H9 (cell line): ENCODE results near the gene BCORL1. TPM values are rescaled to one million over a fixed set of nuclear protein-coding genes. Genes with fewer than 3 reads are reported as not detected.

Experiments used
- DNase-seq: peaks from one replicate; pipeline ENCODE4 v3.0.0-alpha.2; 2017
- H2AFZ ChIP-seq: one replicate; pipeline ENCODE4 v1.6.1; 2013; ENCODE audit warnings: mild to moderate bottlenecking, low read length, control low read depth, moderate library complexity
- H2AK5ac ChIP-seq: 2 replicates; pipeline ENCODE4 v1.6.1; 2013; ENCODE audit warnings: low read length, control low read depth, mixed read lengths; ENCODE audit not compliant: insufficient read length
- H2BK120ac ChIP-seq: one replicate; pipeline ENCODE4 v1.6.1; 2013; ENCODE audit warnings: low read depth, mild to moderate bottlenecking, low read length, control low read depth, inconsistent platforms; ENCODE audit not compliant: poor library complexity, severe bottlenecking
- H2BK12ac ChIP-seq: 2 replicates; pipeline ENCODE4 v1.6.1; 2013; ENCODE audit warnings: low read length, control low read depth, mixed read lengths, low read depth; ENCODE audit not compliant: insufficient read length
- H2BK15ac ChIP-seq: 2 replicates; pipeline ENCODE4 v1.6.1; 2013; ENCODE audit warnings: low read depth, low read length, control low read depth
- H2BK20ac ChIP-seq: one replicate; pipeline ENCODE4 v1.6.1; 2013; ENCODE audit warnings: low read depth, mild to moderate bottlenecking, low read length, control low read depth, inconsistent platforms; ENCODE audit not compliant: poor library complexity, severe bottlenecking
- H2BK5ac ChIP-seq: 2 replicates; pipeline ENCODE4 v1.6.1; 2013; ENCODE audit warnings: low read length, control low read depth, mixed read lengths; ENCODE audit not compliant: insufficient read length
- H3K14ac ChIP-seq: 2 replicates; pipeline ENCODE4 v1.6.1; 2013; ENCODE audit warnings: low read length, control low read depth; ENCODE audit not compliant: insufficient read depth
- H3K18ac ChIP-seq: 2 replicates; pipeline ENCODE4 v1.6.1; 2013; ENCODE audit warnings: low read depth, mild to moderate bottlenecking, mixed read lengths, low read length, control low read depth; ENCODE audit not compliant: insufficient read length
- H3K23ac ChIP-seq: 2 replicates; pipeline ENCODE4 v1.6.1; 2013; ENCODE audit warnings: low read length, control low read depth, mixed read lengths, low read depth; ENCODE audit not compliant: insufficient read length
- H3K23me2 ChIP-seq: 2 replicates; pipeline ENCODE4 v1.6.1; 2013; ENCODE audit warnings: low read depth, mild to moderate bottlenecking, mixed read lengths, low read length, control low read depth; ENCODE audit not compliant: insufficient read length, poor library complexity, severe bottlenecking
- H3K27ac ChIP-seq: 2 replicates; pipeline ENCODE4 v1.5.1; 2013; ENCODE audit warnings: low read length, control low read depth, mixed read lengths, low read depth; ENCODE audit not compliant: insufficient read length
- H3K27me3 ChIP-seq: 2 replicates; pipeline ENCODE4 v1.6.1; 2013; ENCODE audit warnings: low read length, control low read depth, inconsistent platforms; ENCODE audit not compliant: insufficient read depth
- H3K4ac ChIP-seq: 2 replicates; pipeline ENCODE4 v1.6.1; 2013; ENCODE audit warnings: low read depth, mild to moderate bottlenecking, control low read depth, inconsistent platforms, low read length, moderate library complexity
- H3K4me1 ChIP-seq: 2 replicates; pipeline ENCODE4 v1.6.1; 2013; ENCODE audit warnings: low read length, control low read depth, inconsistent platforms; ENCODE audit not compliant: insufficient read depth
- H3K4me2 ChIP-seq: 2 replicates; pipeline ENCODE4 v1.6.1; 2013; ENCODE audit warnings: low read length, control low read depth, mixed read lengths; ENCODE audit not compliant: insufficient read length, insufficient read depth
- H3K56ac ChIP-seq: 2 replicates; pipeline ENCODE4 v1.6.1; 2013; ENCODE audit warnings: low read depth, mild to moderate bottlenecking, mixed read lengths, low read length, control low read depth; ENCODE audit not compliant: insufficient read length
- H3K79me1 ChIP-seq: 2 replicates; pipeline ENCODE4 v1.6.1; 2013; ENCODE audit warnings: low read depth, mild to moderate bottlenecking, moderate library complexity, low read length, control low read depth, inconsistent platforms; ENCODE audit not compliant: insufficient read depth, poor library complexity, severe bottlenecking
- H3K79me2 ChIP-seq: 2 replicates; pipeline ENCODE4 v1.6.1; 2013; ENCODE audit warnings: low read length, control low read depth, inconsistent platforms; ENCODE audit not compliant: insufficient read depth
- H3K9ac ChIP-seq: 2 replicates; pipeline ENCODE4 v1.6.1; 2013; ENCODE audit warnings: low read length, control low read depth, mixed read lengths; ENCODE audit not compliant: insufficient read length; ENCODE audit errors: extremely low read depth
- H3K9me3 ChIP-seq: one replicate; pipeline ENCODE4 v1.6.1; 2013; ENCODE audit warnings: low read depth, low read length, inconsistent platforms; ENCODE audit not compliant: control insufficient read depth
- H3T11ph ChIP-seq: one replicate; pipeline ENCODE4 v1.6.1; 2013; ENCODE audit warnings: mild to moderate bottlenecking, low read length, control low read depth, inconsistent platforms
- H4K20me1 ChIP-seq: one replicate; pipeline ENCODE4 v1.6.1; 2013; ENCODE audit not compliant: control insufficient read depth, insufficient read length, insufficient read depth
- H4K5ac ChIP-seq: 2 replicates; pipeline ENCODE4 v1.6.1; 2013; ENCODE audit warnings: low read depth, mild to moderate bottlenecking, mixed read lengths, low read length, control low read depth; ENCODE audit not compliant: insufficient read length
- H4K8ac ChIP-seq: replicated peaks from 2 replicates; pipeline ENCODE4 v1.6.1; 2013; ENCODE audit warnings: low read length, control low read depth, mixed read lengths, low read depth; ENCODE audit not compliant: insufficient read length
- H4K91ac ChIP-seq: 2 replicates; pipeline ENCODE4 v1.6.1; 2013; ENCODE audit warnings: low read depth, mild to moderate bottlenecking, moderate library complexity, mixed read lengths, low read length, control low read depth; ENCODE audit not compliant: insufficient read length
- H3K27ac Mint-ChIP-seq, 3 experiments: 2 replicates in 2 of 3; 3 replicates in 1 of 3; pipeline ENCODE4 v1.8.0; 2020 to 2021; ENCODE audit warnings: mixed read lengths in 3 of 3, mild to moderate bottlenecking in 1 of 3, moderate library complexity in 1 of 3
- H3K27me3 Mint-ChIP-seq: 2 replicates; pipeline ENCODE4 v1.8.0; 2021; ENCODE audit warnings: low read depth, mild to moderate bottlenecking, moderate library complexity, mixed read lengths
- H3K36me3 Mint-ChIP-seq, 3 experiments: 2 replicates in 2 of 3; 3 replicates in 1 of 3; pipeline ENCODE4 v1.8.0; 2020 to 2021; ENCODE audit warnings: low read depth in 3 of 3, mixed read lengths in 3 of 3; ENCODE audit not compliant: insufficient read depth in 1 of 3
- H3K4me1 Mint-ChIP-seq, 2 experiments: 2 replicates each; pipeline ENCODE4 v1.8.0; 2020; ENCODE audit warnings: mixed read lengths in 2 of 2
- H3K4me3 Mint-ChIP-seq, 2 experiments: 2 replicates in 1 of 2; 3 replicates in 1 of 2; pipeline ENCODE4 v1.8.0; 2020 to 2021; ENCODE audit warnings: mild to moderate bottlenecking in 2 of 2, mixed read lengths in 2 of 2, moderate library complexity in 1 of 2
- H3K9me3 Mint-ChIP-seq, 2 experiments: 2 replicates in 1 of 2; 3 replicates in 1 of 2; pipeline ENCODE4 v1.8.0; 2020; ENCODE audit warnings: mild to moderate bottlenecking in 2 of 2, mixed read lengths in 2 of 2, moderate library complexity in 1 of 2
- whole genome bisulfite sequencing: extraction: QIAGEN DNeasy Blood & Tissue Kit; methylation state at CpG from one replicate; pipeline ENCODE4 v1.1.7; 2013; ENCODE audit warnings: missing lambda C conversion rate, low lambda C conversion rate, mixed read lengths; ENCODE audit not compliant: insufficient read length; ENCODE audit errors: extremely low coverage; 5-methylcytosine and 5-hydroxymethylcytosine counted together
- total RNA-seq: library from RNA; stranded (reverse); gene quantifications from 2 replicates; pipeline ENCODE4 v1.2.1, GENCODE V29; 2021
- TF ChIP-seq, protein P1 (sequence below): fragments of 200-600 bp; sonication (generic); conservative IDR thresholded peaks from 3 replicates; pipeline ENCODE4 v1.8.0; 2021; ENCODE audit warnings: antibody characterized with exemption, mild to moderate bottlenecking

Gene BCORL1
- total RNA-seq, 1 experiment from 2014 or later, result 6.1 TPM

DNA sequence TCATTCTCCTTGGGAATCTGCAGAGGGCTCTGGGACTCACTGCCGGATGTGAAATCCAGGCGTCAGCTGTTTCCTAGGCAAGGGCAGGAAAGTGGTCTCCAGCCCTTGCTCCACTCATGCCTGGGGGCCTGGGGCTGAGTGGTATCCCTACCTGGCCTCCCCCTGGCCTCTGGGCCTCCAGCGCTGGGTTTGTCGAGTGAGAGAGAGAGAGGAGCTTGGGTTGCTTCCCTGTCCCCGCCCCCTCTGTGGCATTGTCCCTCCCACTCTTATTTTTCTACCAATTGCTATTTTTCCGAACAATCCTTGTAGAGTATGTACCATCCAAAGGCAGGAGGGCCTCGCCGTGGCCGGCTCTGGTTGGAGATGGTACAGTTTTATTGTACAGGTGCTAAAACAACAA is 74.8 kb downstream of the BCORL1 start:
- no peak for DNase-seq
- TF ChIP-seq, protein P1, sequence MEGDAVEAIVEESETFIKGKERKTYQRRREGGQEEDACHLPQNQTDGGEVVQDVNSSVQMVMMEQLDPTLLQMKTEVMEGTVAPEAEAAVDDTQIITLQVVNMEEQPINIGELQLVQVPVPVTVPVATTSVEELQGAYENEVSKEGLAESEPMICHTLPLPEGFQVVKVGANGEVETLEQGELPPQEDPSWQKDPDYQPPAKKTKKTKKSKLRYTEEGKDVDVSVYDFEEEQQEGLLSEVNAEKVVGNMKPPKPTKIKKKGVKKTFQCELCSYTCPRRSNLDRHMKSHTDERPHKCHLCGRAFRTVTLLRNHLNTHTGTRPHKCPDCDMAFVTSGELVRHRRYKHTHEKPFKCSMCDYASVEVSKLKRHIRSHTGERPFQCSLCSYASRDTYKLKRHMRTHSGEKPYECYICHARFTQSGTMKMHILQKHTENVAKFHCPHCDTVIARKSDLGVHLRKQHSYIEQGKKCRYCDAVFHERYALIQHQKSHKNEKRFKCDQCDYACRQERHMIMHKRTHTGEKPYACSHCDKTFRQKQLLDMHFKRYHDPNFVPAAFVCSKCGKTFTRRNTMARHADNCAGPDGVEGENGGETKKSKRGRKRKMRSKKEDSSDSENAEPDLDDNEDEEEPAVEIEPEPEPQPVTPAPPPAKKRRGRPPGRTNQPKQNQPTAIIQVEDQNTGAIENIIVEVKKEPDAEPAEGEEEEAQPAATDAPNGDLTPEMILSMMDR, result no peak
- Histone ChIP-seq H4K5ac (no peak overlapping the region), H3K14ac (no peak overlapping the region), H3K4me2 (no peak overlapping the region), H3K9me3 (no peaks in the 10 kb centered on the region), H3K18ac (no peak overlapping the region), H2BK5ac (no peak overlapping the region), H3K27me3 (peaks cover 16% of the 10 kb centered on the region; the same call in 1 of the 2 replicates), H3K9ac (no peak overlapping the region), H2BK20ac (no peak overlapping the region), H2BK15ac (no peak overlapping the region), H2AK5ac (no peak overlapping the region), H3K23me2 (no peaks in the 10 kb centered on the region), H3K23ac (no peak overlapping the region), H3K4ac (no peak overlapping the region), H4K8ac (no peak overlapping the region), H2BK12ac (no peak overlapping the region), H3K79me1 (no peaks in the 10 kb centered on the region), H3K79me2 (no peaks in the 10 kb centered on the region), H3K4me1 (no peaks in the 10 kb centered on the region; the same call in 1 of the 2 replicates), H2BK120ac (no peak overlapping the region), H3T11ph (no peak overlapping the region), H2AFZ (no peak overlapping the region), H4K91ac (no peak overlapping the region), H4K20me1 (no peaks in the 10 kb centered on the region), H3K56ac (no peak overlapping the region), H3K27ac (no peak overlapping the region)
- WGBS, result no CpG with 5 or more reads among the region's 9 CpGs
- no peak overlapping the region; a peak in 2 of 5 replicates for H3K4me3 Mint-ChIP-seq
- H3K4me1 Mint-ChIP-seq, result peaks cover 2 to 22% of the 10 kb centered on the region in 2 experiments; a peak in 3 of 4 replicates
- peaks cover 2 to 25% (median 8%) of the 10 kb centered on the region in 3 experiments; a peak in 6 of 7 replicates for H3K36me3 Mint-ChIP-seq
- peaks cover 0 to 68% of the 10 kb centered on the region in 2 experiments; a peak in 3 of 5 replicates for H3K9me3 Mint-ChIP-seq
- no peak overlapping the region for H3K27ac Mint-ChIP-seq
- H3K27me3 Mint-ChIP-seq, result peaks cover 41% of the 10 kb centered on the region
